Esophagus squamous epithelium (tissue), 5 donors: ENCODE results near the gene CCDC201. TPM values are rescaled to one million over a fixed set of nuclear protein-coding genes. Genes with fewer than 3 reads are reported as not detected.

Experiments used
- DNase-seq: peaks from one replicate; lab custom pipeline; 2025; lab: John Stamatoyannopoulos, UW
- H3K27ac ChIP-seq, 4 donors: fragments of 200-600 bp; sonication (generic); one replicate each; pipeline ENCODE4 v1.5.1; 2016 to 2019; ENCODE audit warnings: mild to moderate bottlenecking in 1 of 4
- H3K27me3 ChIP-seq, 4 donors: fragments of 200-600 bp; sonication (generic); 1 replicate in 3 of 4; 2 replicates in 1 of 4; pipeline versions ENCODE4 v1.5.1 to v1.6.0; 2017 to 2021; ENCODE audit warnings: antibody characterized with exemption in 1 of 4
- H3K36me3 ChIP-seq, 3 donors: fragments of 200-600 bp; sonication (generic); one replicate each; pipeline ENCODE4 v1.5.1; 2016 to 2019
- H3K4me1 ChIP-seq, 3 donors: fragments of 200-600 bp; sonication (generic); one replicate each; pipeline ENCODE4 v1.5.1; 2017 to 2019
- H3K4me3 ChIP-seq, 4 donors: fragments of 200-600 bp; sonication (generic); 1 replicate in 3 of 4; 2 replicates in 1 of 4; pipeline ENCODE4 v1.5.1; 2016 to 2019; ENCODE audit warnings: mild to moderate bottlenecking in 2 of 4, moderate library complexity in 1 of 4
- H3K9me3 ChIP-seq, 3 donors: fragments of 200-600 bp; sonication (generic); one replicate each; pipeline ENCODE4 v1.5.1; 2016 to 2019
- CTCF ChIP-seq, 6 experiments: fragments of 450-650 bp in 4 of 6; fragments of 200-600 bp in 2 of 6; sonication (generic) in 2 of 6; IDR thresholded peaks; one replicate each; pipeline ENCODE4 v1.5.1; 2016 to 2019; ENCODE audit warnings: antibody characterized with exemption in 6 of 6, mild to moderate bottlenecking in 4 of 6, moderate library complexity in 4 of 6
- POLR2A ChIP-seq, 4 donors: fragments of 450-650 bp; IDR thresholded peaks; one replicate each; pipeline ENCODE4 v1.6.1; 2017; ENCODE audit warnings: antibody characterized with exemption in 4 of 4, mild to moderate bottlenecking in 4 of 4, moderate library complexity in 3 of 4
- WGBS, 2 donors: methylation state at CpG; one replicate each; pipeline ENCODE4 v1.1.5; 2018; 5-methylcytosine and 5-hydroxymethylcytosine counted together
- intact Hi-C: fragments of 100-400 bp; cut with DNase I; formaldehyde crosslinking; loops from one replicate; pipeline ENCODE4 v1.15.0; 2022
- total RNA-seq, 4 donors: library from RNA; depleted of rRNA; stranded (reverse); fragments of >200 nt; gene quantifications; one replicate each; pipeline ENCODE4 v1.1.0, GENCODE V29; 2016
- donor health status: DM: yes; HTN: yes; CAD: no.

The CCDC201 gene
- total RNA-seq, 4 donors from 2014 or later = not detected

- WGBS, 2 donors = 80 to 84% methylated on average over 3 of the region's 3 CpGs
- DNase-seq = no peak
- TF ChIP-seq CTCF (IDR thresholded peaks at IDR 0.05) (no peak), POLR2A (IDR thresholded peaks at IDR 0.05) (no peak)
Measured at GRCh38 chr7:45915606-45916005, 42.7 kb upstream of the CCDC201 start.

GRCh38 chr7:45914911-45915310, 42.0 kb upstream of the CCDC201 start:
- Histone ChIP-seq H3K4me3 (no peak overlapping the region), H3K9me3 (no peaks in the 10 kb centered on the region), H3K36me3 (peaks cover 0 to 9% (median 0%) of the 10 kb centered on the region in 3 donors), H3K27me3 (peaks cover 0 to 33% (median 6%) of the 10 kb centered on the region in 4 donors), H3K27ac (no peak overlapping the region), H3K4me1 (peaks cover 0 to 13% (median 3%) of the 10 kb centered on the region in 3 donors)
- 65 to 91% methylated on average over 3 to 10 of the region's 12 CpGs for WGBS, 2 donors
- TF ChIP-seq CTCF (IDR thresholded peaks at IDR 0.05) (no peak), POLR2A (IDR thresholded peaks at IDR 0.05) (no peak)
- intact Hi-C loops = loop anchor here (5.0 to 10.0 kb wide), 2 partner anchors 1262 to 1340 kb away; no protein-coding TSS in a partner anchor
- DNase-seq = no peak

More at GRCh38 chr7:45915606-45916005, 42.7 kb upstream of the CCDC201 start:
- intact Hi-C loops = loop anchor here (5.0 to 10.0 kb wide), 2 partner anchors 1262 to 1339 kb away; no protein-coding TSS in a partner anchor
- H3K27me3 ChIP-seq = peaks cover 0 to 40% (median 7%) of the 10 kb centered on the region in 4 donors
- peaks cover 0 to 9% (median 0%) of the 10 kb centered on the region in 3 donors for H3K36me3 ChIP-seq
- H3K9me3 ChIP-seq = no peaks in the 10 kb centered on the region
- no peak overlapping the region for H3K27ac ChIP-seq
- H3K4me3 ChIP-seq = no peak overlapping the region
- H3K4me1 ChIP-seq = peaks cover 0 to 20% (median 7%) of the 10 kb centered on the region in 3 donors

- H3K4me1 ChIP-seq = peaks cover 0 to 4% (median 0%) of the 10 kb centered on the region in 3 donors
- TF ChIP-seq POLR2A (IDR thresholded peaks at IDR 0.05) = no peak
- no peak for TF ChIP-seq CTCF (IDR thresholded peaks at IDR 0.05)
- H3K9me3 ChIP-seq = no peaks in the 10 kb centered on the region
- peaks cover 0 to 14% (median 0%) of the 10 kb centered on the region in 4 donors for H3K27me3 ChIP-seq
- 79 to 87% methylated on average over 6 to 7 of the region's 7 CpGs for WGBS, 2 donors
- intact Hi-C loops = loop anchor here (10.0 kb wide), 1 partner anchor 1342 kb away; no protein-coding TSS in a partner anchor
- no peak overlapping the region for H3K4me3 ChIP-seq
- H3K36me3 ChIP-seq = peaks cover 0 to 9% (median 0%) of the 10 kb centered on the region in 3 donors
- DNase-seq = no peak
- H3K27ac ChIP-seq = no peak overlapping the region
Measured at GRCh38 chr7:45912972-45913371, 40.1 kb upstream of the CCDC201 start.

- Histone ChIP-seq H3K4me1 (no peaks in the 10 kb centered on the region), H3K27me3 (peaks cover 0 to 9% (median 0%) of the 10 kb centered on the region in 4 donors), H3K9me3 (no peaks in the 10 kb centered on the region), H3K4me3 (no peak overlapping the region), H3K36me3 (peaks cover 0 to 9% (median 0%) of the 10 kb centered on the region in 3 donors), H3K27ac (no peak overlapping the region)
- 90 to 94% methylated on average over 9 of the region's 9 CpGs for WGBS, 2 donors
- DNase-seq = no peak
- no peak for TF ChIP-seq CTCF (IDR thresholded peaks at IDR 0.05)
- TF ChIP-seq POLR2A (IDR thresholded peaks at IDR 0.05) = no peak
- intact Hi-C loops = loop anchor here (10.0 kb wide), 1 partner anchor 1343 kb away; no protein-coding TSS in a partner anchor
Measured at GRCh38 chr7:45911311-45911710, 38.4 kb upstream of the CCDC201 start.

GRCh38 chr7:45910855-45911254, 38.0 kb upstream of the CCDC201 start:
- Histone ChIP-seq H3K4me1 (no peaks in the 10 kb centered on the region), H3K36me3 (peaks cover 0 to 9% (median 0%) of the 10 kb centered on the region in 3 donors), H3K9me3 (no peaks in the 10 kb centered on the region), H3K27me3 (peaks cover 0 to 4% (median 0%) of the 10 kb centered on the region in 4 donors), H3K27ac (no peak overlapping the region), H3K4me3 (no peak overlapping the region)
- DNase-seq = no peak
- no peak for TF ChIP-seq CTCF (IDR thresholded peaks at IDR 0.05)
- no peak for TF ChIP-seq POLR2A (IDR thresholded peaks at IDR 0.05)
- WGBS, 2 donors = 87 to 89% methylated on average over 3 of the region's 3 CpGs
- intact Hi-C loops = loop anchor here (10.0 kb wide), 1 partner anchor 1344 kb away; no protein-coding TSS in a partner anchor
